CD14-positive monocyte (primary cell): Measurements from ENCODE around the gene SLC38A8. TPM values are rescaled to one million over a fixed set of nuclear protein-coding genes. Genes with fewer than 3 reads are reported as not detected.

ENCODE experiments used
- DNase-seq, 3 donors: peaks; one replicate each; pipeline ENCODE4 v3.0.0-alpha.2; 2011 to 2022
- H2AFZ ChIP-seq: 2 replicates; pipeline ENCODE4 v1.6.0; 2012; ENCODE audit warnings: mild to moderate bottlenecking, low read depth, low read length, inconsistent platforms; ENCODE audit not compliant: insufficient read depth, poor library complexity, severe bottlenecking
- H3K27ac ChIP-seq, 2 donors: 1 replicate in 1 of 2; 2 replicates in 1 of 2; pipeline ENCODE4 v1.5.1; 2012 to 2013; ENCODE audit warnings: low read length in 2 of 2, control low read depth in 1 of 2, inconsistent platforms in 1 of 2, low read depth in 1 of 2, mild to moderate bottlenecking in 1 of 2
- H3K27me3 ChIP-seq, 2 donors: one replicate each; pipeline versions ENCODE4 v1.6.0 to v1.6.1; 2011 to 2013; ENCODE audit warnings: low read length in 2 of 2; ENCODE audit not compliant: control insufficient read depth in 2 of 2, insufficient read depth in 2 of 2
- H3K36me3 ChIP-seq, 2 donors: replicated peaks in 1 of 2; 1 replicate in 1 of 2; 2 replicates in 1 of 2; pipeline versions ENCODE4 v1.5.1 to v1.6.1; 2012 to 2013; ENCODE audit warnings: low read length in 2 of 2, control low read depth in 1 of 2, inconsistent platforms in 1 of 2, mild to moderate bottlenecking in 1 of 2; ENCODE audit not compliant: insufficient read depth in 2 of 2, control insufficient read depth in 1 of 2
- H3K4me1 ChIP-seq, 2 donors: 1 replicate in 1 of 2; 2 replicates in 1 of 2; pipeline versions ENCODE4 v1.5.1 to v1.6.1; 2012 to 2013; ENCODE audit warnings: low read length in 2 of 2, control low read depth in 1 of 2, inconsistent platforms in 1 of 2, mild to moderate bottlenecking in 1 of 2, moderate library complexity in 1 of 2; ENCODE audit not compliant: insufficient read depth in 2 of 2, control insufficient read depth in 1 of 2
- H3K4me2 ChIP-seq: replicated peaks from 2 replicates; pipeline ENCODE3; 2012; ENCODE audit warnings: low read length, moderate library complexity, mild to moderate bottlenecking; ENCODE audit not compliant: poor library complexity, severe bottlenecking; ENCODE audit errors: extremely low read depth
- H3K4me3 ChIP-seq, 3 experiments: fragments of 200-600 bp in 1 of 3; sonication (generic) in 1 of 3; replicated peaks in 1 of 3; 1 replicate in 2 of 3; 2 replicates in 1 of 3; pipeline ENCODE4 v1.5.1; 2011 to 2013; ENCODE audit warnings: low read length in 3 of 3, mild to moderate bottlenecking in 3 of 3, control low read depth in 2 of 3, low read depth in 2 of 3, inconsistent platforms in 1 of 3, moderate library complexity in 1 of 3
- H3K79me2 ChIP-seq: 2 replicates; pipeline ENCODE4 v1.6.0; 2012; ENCODE audit warnings: mild to moderate bottlenecking, control low read depth, inconsistent platforms, low read length, moderate library complexity; ENCODE audit not compliant: insufficient read depth
- H3K9ac ChIP-seq: 2 replicates; pipeline ENCODE4 v1.6.0; 2017; ENCODE audit warnings: low read length, mild to moderate bottlenecking; ENCODE audit not compliant: insufficient read depth, poor library complexity, severe bottlenecking
- H3K9me3 ChIP-seq, 2 donors: replicated peaks in 1 of 2; 1 replicate in 1 of 2; 2 replicates in 1 of 2; pipeline versions ENCODE4 v1.5.1 to v1.6.1; 2012 to 2013; ENCODE audit warnings: low read length in 2 of 2, control low read depth in 1 of 2; ENCODE audit not compliant: control insufficient read depth in 1 of 2, insufficient read depth in 1 of 2
- H4K20me1 ChIP-seq: 2 replicates; pipeline ENCODE4 v1.6.0; 2012; ENCODE audit warnings: mild to moderate bottlenecking, low read length, control low read depth, moderate library complexity; ENCODE audit not compliant: insufficient read depth
- H3K27ac Mint-ChIP-seq, 7 donors: one replicate each; pipeline ENCODE4 v1.8.0; 2020; ENCODE audit warnings: mild to moderate bottlenecking in 7 of 7, mixed read lengths in 7 of 7, moderate library complexity in 6 of 7, inconsistent platforms in 2 of 7
- H3K27me3 Mint-ChIP-seq, 3 donors: one replicate each; pipeline ENCODE4 v1.8.0; 2021 to 2022; ENCODE audit warnings: low read depth in 3 of 3, mild to moderate bottlenecking in 3 of 3, mixed read lengths in 3 of 3, moderate library complexity in 3 of 3, inconsistent platforms in 1 of 3
- H3K36me3 Mint-ChIP-seq, 2 donors: one replicate each; pipeline ENCODE4 v1.8.0; 2020; ENCODE audit warnings: mixed read lengths in 2 of 2, inconsistent platforms in 1 of 2, mild to moderate bottlenecking in 1 of 2
- H3K4me1 Mint-ChIP-seq: one replicate; pipeline ENCODE4 v1.8.0; 2020; ENCODE audit warnings: mild to moderate bottlenecking, mixed read lengths
- H3K4me3 Mint-ChIP-seq, 2 donors: one replicate each; pipeline ENCODE4 v1.8.0; 2020; ENCODE audit warnings: mild to moderate bottlenecking in 2 of 2, mixed read lengths in 2 of 2, moderate library complexity in 1 of 2
- H3K9me3 Mint-ChIP-seq, 7 donors: one replicate each; pipeline ENCODE4 v1.8.0; 2020 to 2022; ENCODE audit warnings: mixed read lengths in 7 of 7, mild to moderate bottlenecking in 6 of 7, moderate library complexity in 6 of 7, inconsistent platforms in 2 of 7
- WGBS: methylation state at CpG from one replicate; pipeline ENCODE4 v1.1.5; 2013; ENCODE audit warnings: missing lambda C conversion rate; ENCODE audit not compliant: insufficient coverage; 5-methylcytosine and 5-hydroxymethylcytosine counted together
- intact Hi-C, 2 donors: fragments of 100-400 bp; cut with micrococcal nuclease; formaldehyde crosslinking; loops; one replicate each; pipeline versions ENCODE4 v1.15.0 to v1.15.1; 2023
- polyA plus RNA-seq, 3 donors: library from polyadenylated mRNA; depleted of rRNA in 1 of 3; unstranded in 2 of 3; stranded (reverse) in 1 of 3; fragments of 300-500 nt in 2 of 3; fragments of >200 nt in 1 of 3; fragmentation: Illumina TruSeq in 2 of 3; gene quantifications; 1 replicate in 2 of 3; 2 replicates in 1 of 3; pipeline ENCODE4 v1.2.3, GENCODE V29; 2012 to 2021
- TF ChIP-seq, protein P1 (sequence below): fragments of 200-600 bp; IDR thresholded peaks from one replicate; pipeline ENCODE4 v1.8.0; 2022; ENCODE audit warnings: antibody characterized with exemption, mild to moderate bottlenecking

The SLC38A8 gene
- polyA plus RNA-seq, 3 donors = not detected

DNA sequence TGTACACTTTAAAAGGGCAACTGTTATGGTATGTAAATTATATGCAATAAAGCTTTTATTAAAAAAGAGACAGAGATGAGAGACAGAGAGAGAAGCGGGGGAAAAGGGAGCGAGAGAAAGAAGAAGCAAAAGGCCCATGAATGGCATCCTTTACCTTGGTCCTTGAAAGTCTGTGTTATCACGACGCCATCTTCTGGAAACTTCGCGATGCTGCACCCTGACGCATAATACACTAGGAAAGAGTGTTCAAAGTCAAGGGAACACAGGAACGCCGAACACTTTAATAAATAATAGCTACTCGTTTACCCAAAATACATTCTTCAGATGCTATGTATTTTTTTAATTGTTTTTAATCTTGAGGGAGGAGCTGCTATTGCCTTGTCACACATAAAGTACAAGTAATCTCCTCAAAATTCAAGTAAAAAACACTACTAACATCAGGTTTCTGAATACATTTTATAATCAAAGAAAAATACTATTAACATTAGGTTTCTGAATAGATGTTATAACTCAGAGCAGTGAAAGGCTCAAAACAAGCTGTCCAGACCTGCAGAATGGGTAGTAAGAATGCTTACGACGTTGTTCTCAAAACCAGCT, 23.0 kb upstream of the SLC38A8 start:
- no peak overlapping the region for H2AFZ ChIP-seq
- H4K20me1 ChIP-seq = peaks cover 4% of the 10 kb centered on the region
- H3K36me3 ChIP-seq = peaks cover 73 to 88% of the 10 kb centered on the region in 2 donors
- H3K4me2 ChIP-seq = no peak overlapping the region
- no peak overlapping the region for H3K4me3 Mint-ChIP-seq
- H3K4me3 ChIP-seq = no peak overlapping the region
- WGBS = no CpG with 5 or more reads among the region's 12 CpGs
- intact Hi-C loops = loop anchor here (2.0 to 5.0 kb wide), 3 partner anchors 37 to 117 kb away; no protein-coding TSS in a partner anchor
- no peaks in the 10 kb centered on the region for H3K9me3 Mint-ChIP-seq
- H3K79me2 ChIP-seq = no peaks in the 10 kb centered on the region
- H3K27ac ChIP-seq = no peak overlapping the region
- peaks cover 27% of the 10 kb centered on the region for H3K4me1 Mint-ChIP-seq
- DNase-seq = peak; percentile 25 to 40 (median 36)
- H3K9me3 ChIP-seq = no peaks in the 10 kb centered on the region
- H3K27me3 Mint-ChIP-seq = peaks cover 0 to 5% (median 0%) of the 10 kb centered on the region in 3 donors
- peaks cover 86 to 89% of the 10 kb centered on the region in 2 donors for H3K36me3 Mint-ChIP-seq
- TF ChIP-seq, protein P1, sequence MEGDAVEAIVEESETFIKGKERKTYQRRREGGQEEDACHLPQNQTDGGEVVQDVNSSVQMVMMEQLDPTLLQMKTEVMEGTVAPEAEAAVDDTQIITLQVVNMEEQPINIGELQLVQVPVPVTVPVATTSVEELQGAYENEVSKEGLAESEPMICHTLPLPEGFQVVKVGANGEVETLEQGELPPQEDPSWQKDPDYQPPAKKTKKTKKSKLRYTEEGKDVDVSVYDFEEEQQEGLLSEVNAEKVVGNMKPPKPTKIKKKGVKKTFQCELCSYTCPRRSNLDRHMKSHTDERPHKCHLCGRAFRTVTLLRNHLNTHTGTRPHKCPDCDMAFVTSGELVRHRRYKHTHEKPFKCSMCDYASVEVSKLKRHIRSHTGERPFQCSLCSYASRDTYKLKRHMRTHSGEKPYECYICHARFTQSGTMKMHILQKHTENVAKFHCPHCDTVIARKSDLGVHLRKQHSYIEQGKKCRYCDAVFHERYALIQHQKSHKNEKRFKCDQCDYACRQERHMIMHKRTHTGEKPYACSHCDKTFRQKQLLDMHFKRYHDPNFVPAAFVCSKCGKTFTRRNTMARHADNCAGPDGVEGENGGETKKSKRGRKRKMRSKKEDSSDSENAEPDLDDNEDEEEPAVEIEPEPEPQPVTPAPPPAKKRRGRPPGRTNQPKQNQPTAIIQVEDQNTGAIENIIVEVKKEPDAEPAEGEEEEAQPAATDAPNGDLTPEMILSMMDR = peak; percentile 76
- H3K4me1 ChIP-seq = peaks cover 27 to 30% of the 10 kb centered on the region in 2 donors
- no peak overlapping the region for H3K27ac Mint-ChIP-seq
- no peaks in the 10 kb centered on the region for H3K27me3 ChIP-seq
- no peak overlapping the region for H3K9ac ChIP-seq

DNA sequence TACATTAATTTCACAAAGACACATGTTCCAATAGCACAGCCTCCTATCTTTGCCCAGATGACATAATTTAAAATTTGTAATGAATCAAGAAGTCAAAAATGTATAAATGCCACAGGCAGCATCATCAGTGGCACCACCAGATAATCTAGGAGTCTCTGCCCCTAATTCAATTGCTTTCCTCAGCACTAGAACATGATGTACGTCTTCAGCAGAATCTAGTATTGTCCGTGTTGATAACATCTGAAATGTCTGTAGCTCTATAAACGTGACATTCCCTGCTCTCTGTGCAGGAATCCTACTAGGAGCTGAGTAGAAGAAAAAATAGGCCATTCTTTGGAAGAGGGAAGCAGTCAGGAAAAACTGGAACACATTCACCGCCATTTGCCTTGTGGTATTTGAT, 21.4 kb upstream of the SLC38A8 start:
- 100% methylated on average over 2 of the region's 4 CpGs for WGBS
- no peaks in the 10 kb centered on the region for H3K79me2 ChIP-seq
- H3K4me3 ChIP-seq = no peak overlapping the region
- no peak overlapping the region for H3K9ac ChIP-seq
- Mint-ChIP-seq H3K27ac (no peak overlapping the region), H3K4me1 (peaks cover 10% of the 10 kb centered on the region), H3K9me3 (no peaks in the 10 kb centered on the region), H3K27me3 (peaks cover 0 to 3% (median 0%) of the 10 kb centered on the region in 3 donors), H3K36me3 (peaks cover 88 to 95% of the 10 kb centered on the region in 2 donors), H3K4me3 (no peak overlapping the region)
- no peak for DNase-seq
- no peak overlapping the region for H3K4me2 ChIP-seq
- peaks cover 4% of the 10 kb centered on the region for H4K20me1 ChIP-seq
- H3K4me1 ChIP-seq = peaks cover 10 to 13% of the 10 kb centered on the region in 2 donors
- no peak overlapping the region for H2AFZ ChIP-seq
- intact Hi-C loops = loop anchor here in 1 of 2 donors (2.0 to 5.0 kb wide), 2 partner anchors 107 to 123 kb away; partner anchors contain the start of gene TAF1C
- no peaks in the 10 kb centered on the region for H3K9me3 ChIP-seq
- H3K27ac ChIP-seq = no peak overlapping the region
- no peaks in the 10 kb centered on the region for H3K27me3 ChIP-seq
- TF ChIP-seq, protein P1 = no peak
- H3K36me3 ChIP-seq = peaks cover 89 to 98% of the 10 kb centered on the region in 2 donors
